HEK293 (cell line): ENCODE data around the gene PIAS2.

Experiments
- CTCF ChIA-PET: fragments of 350-600 bp; formaldehyde crosslinking; extraction: SDS; loops from one replicate; lab custom pipeline; 2021; ENCODE audit warnings: antibody characterized with exemption; lab: Yijun Ruan, JAX
- POLR2A ChIA-PET: fragments of 300-600 bp; formaldehyde crosslinking; extraction: SDS; loops from one replicate; lab custom pipeline; 2020; ENCODE audit warnings: antibody characterized with exemption, inconsistent platforms; lab: Yijun Ruan, JAX
- H3K27ac ChIP-seq: fragments of 200-500 bp; sonication (Bioruptor generic); 2 replicates; pipeline ENCODE4 v1.5.1; 2014; ENCODE audit warnings: low read depth, low read length, control low read depth, inconsistent platforms; ENCODE audit errors: extremely low read depth
- H3K36me3 ChIP-seq, 2 experiments: fragments of 200-500 bp in 1 of 2; sonication (Bioruptor generic) in 1 of 2; 1 replicate in 1 of 2; 2 replicates in 1 of 2; pipeline ENCODE4 v1.5.1; 2014 to 2017; ENCODE audit warnings: inconsistent platforms in 2 of 2, low read length in 2 of 2; ENCODE audit not compliant: control insufficient read depth in 2 of 2, insufficient read depth in 1 of 2
- H3K4me1 ChIP-seq: fragments of 200-500 bp; sonication (Bioruptor generic); 2 replicates; pipeline ENCODE4 v1.5.1; 2014; ENCODE audit warnings: mild to moderate bottlenecking, low read length, inconsistent platforms; ENCODE audit not compliant: control insufficient read depth, insufficient read depth
- H3K4me3 ChIP-seq: 2 replicates; pipeline ENCODE4 v1.5.1; 2011; ENCODE audit warnings: low read depth, mild to moderate bottlenecking, control low read depth, low read length, moderate library complexity
- H3K9me3 ChIP-seq: fragments of 200-500 bp; sonication (Bioruptor generic); 2 replicates; pipeline ENCODE4 v1.5.1; 2014; ENCODE audit warnings: low read depth, low read length, inconsistent platforms; ENCODE audit not compliant: control insufficient read depth, insufficient read depth
- ELK4 ChIP-seq: IDR thresholded peaks from 2 replicates; pipeline ENCODE4 v1.6.1; 2011; ENCODE audit warnings: mild to moderate bottlenecking, low read depth, low read length, borderline replicate concordance
- GLI4 ChIP-seq: fragments of 450-650 bp; formaldehyde crosslinking; IDR thresholded peaks from 2 replicates; pipeline ENCODE4 v1.5.1; 2016; ENCODE audit warnings: missing biosample characterization, missing genetic modification characterization
- HOXC10 ChIP-seq: sonication (generic); formaldehyde crosslinking; IDR thresholded peaks from 2 replicates; pipeline ENCODE4 v1.8.1; 2023; ENCODE audit warnings: mild to moderate bottlenecking, missing genetic modification reagents
- KLF16 ChIP-seq: fragments of 450-650 bp; formaldehyde crosslinking; IDR thresholded peaks from 2 replicates; pipeline ENCODE4 v1.5.1; 2017; ENCODE audit warnings: missing biosample characterization, missing genetic modification characterization
- PBX3 ChIP-seq: sonication (generic); formaldehyde crosslinking; IDR thresholded peaks from 2 replicates; pipeline ENCODE4 v1.8.1; 2022; ENCODE audit warnings: mild to moderate bottlenecking, moderate library complexity, missing genetic modification reagents
- REPIN1 ChIP-seq: fragments of 450-650 bp; formaldehyde crosslinking; IDR thresholded peaks from 2 replicates; pipeline ENCODE4 v1.5.1; 2017; ENCODE audit warnings: missing biosample characterization, missing genetic modification characterization, low read depth
- ZEB2 ChIP-seq: fragments of 450-650 bp; formaldehyde crosslinking; IDR thresholded peaks from 2 replicates; pipeline ENCODE4 v1.5.1; 2016; ENCODE audit warnings: missing biosample characterization, missing genetic modification characterization
- ZNF140 ChIP-seq: fragments of 450-650 bp; formaldehyde crosslinking; IDR thresholded peaks from 2 replicates; pipeline ENCODE4 v1.5.1; 2016; ENCODE audit warnings: missing biosample characterization, missing genetic modification characterization
- ZNF223 ChIP-seq: fragments of 450-650 bp; formaldehyde crosslinking; IDR thresholded peaks from 2 replicates; pipeline ENCODE4 v1.5.1; 2016; ENCODE audit warnings: missing biosample characterization, missing genetic modification characterization
- ZNF266 ChIP-seq: fragments of 450-650 bp; formaldehyde crosslinking; IDR thresholded peaks from 2 replicates; pipeline ENCODE4 v1.5.1; 2016; ENCODE audit warnings: missing biosample characterization, missing genetic modification characterization, low read depth
- ZNF335 ChIP-seq: fragments of 450-650 bp; formaldehyde crosslinking; conservative IDR thresholded peaks from 2 replicates; pipeline ENCODE4 v1.5.1; 2016; ENCODE audit warnings: missing biosample characterization, missing genetic modification characterization
- ZNF488 ChIP-seq: fragments of 450-650 bp; formaldehyde crosslinking; IDR thresholded peaks from 2 replicates; pipeline ENCODE4 v1.5.1; 2016; ENCODE audit warnings: missing biosample characterization, missing genetic modification characterization
- ZNF518A ChIP-seq: fragments of 450-650 bp; formaldehyde crosslinking; conservative IDR thresholded peaks from 2 replicates; pipeline ENCODE4 v1.5.1; 2016; ENCODE audit warnings: low read depth, missing biosample characterization, missing genetic modification characterization
- ZNF555 ChIP-seq: fragments of 450-650 bp; formaldehyde crosslinking; conservative IDR thresholded peaks from 2 replicates; pipeline ENCODE4 v1.5.1; 2017; ENCODE audit warnings: missing biosample characterization, mild to moderate bottlenecking, missing genetic modification characterization, inconsistent platforms
- ZNF560 ChIP-seq: fragments of 450-650 bp; formaldehyde crosslinking; IDR thresholded peaks from 2 replicates; pipeline ENCODE4 v1.5.1; 2017; ENCODE audit warnings: missing biosample characterization, missing genetic modification characterization, borderline replicate concordance
- ZNF580 ChIP-seq: fragments of 450-650 bp; formaldehyde crosslinking; IDR thresholded peaks from 2 replicates; pipeline ENCODE4 v1.5.1; 2016; ENCODE audit warnings: missing biosample characterization, missing genetic modification characterization
- ZNF654 ChIP-seq: fragments of 450-650 bp; formaldehyde crosslinking; IDR thresholded peaks from 2 replicates; pipeline ENCODE4 v1.5.1; 2016; ENCODE audit warnings: low read depth, missing biosample characterization, missing genetic modification characterization
- ZNF843 ChIP-seq: fragments of 450-650 bp; formaldehyde crosslinking; IDR thresholded peaks from 2 replicates; pipeline ENCODE4 v1.5.1; 2016; ENCODE audit warnings: missing biosample characterization, missing genetic modification characterization

PIAS2 gene

GRCh38 chr18:46761059-46761769 is 156.1 kb downstream of the PIAS2 start:
- ChIA-PET CTCF (no interaction called here), POLR2A (no interaction called here)
- Histone ChIP-seq H3K36me3 (no peaks in the 10 kb centered on the region), H3K4me1 (no peaks in the 10 kb centered on the region; the same call in 1 of the 2 replicates), H3K27ac (no peak overlapping the region), H3K4me3 (no peak overlapping the region), H3K9me3 (no peaks in the 10 kb centered on the region)
- TF ChIP-seq ZNF654 (tag by site-specific recombination) = no peak
- no peak for TF ChIP-seq ZNF518A
- TF ChIP-seq ZNF555 (tag by site-specific recombination) = no peak
- no peak for TF ChIP-seq ZNF140
- no peak for TF ChIP-seq HOXC10 (CRISPR knock-in tag)
- no peak for TF ChIP-seq ZNF335
- no peak for TF ChIP-seq REPIN1
- no peak for TF ChIP-seq ZNF580 (tag by site-specific recombination)
- no peak for TF ChIP-seq KLF16 (tag by site-specific recombination)
- TF ChIP-seq PBX3 (CRISPR knock-in tag) = no peak

- no peak overlapping the region for H3K4me3 ChIP-seq
- CTCF ChIA-PET = no interaction called here
- POLR2A ChIA-PET = no interaction called here
- no peak overlapping the region for H3K27ac ChIP-seq
- H3K9me3 ChIP-seq = no peaks in the 10 kb centered on the region
- TF ChIP-seq ELK4 (no peak), ZNF266 (no peak), ZEB2 (tag by site-specific recombination) (no peak), ZNF843 (tag by site-specific recombination) (no peak), GLI4 (tag by site-specific recombination) (no peak), ZNF223 (tag by site-specific recombination) (no peak), ZNF335 (0 out of 2 replicates have a peak, but pooled peaks have one; percentile 29), ZNF488 (tag by site-specific recombination) (no peak), ZNF560 (tag by site-specific recombination) (no peak)
- TF ChIP-seq, all 188 proteins: peak for 1
- Histone ChIP-seq H3K36me3 (no peaks in the 10 kb centered on the region), H3K4me1 (no peaks in the 10 kb centered on the region; the same call in 1 of the 2 replicates)
These were observed 157.4 kb downstream of the PIAS2 start for GRCh38 chr18:46759890-46760289.
